HEK293T (cell line): ENCODE measurements around the gene PNPO.

ENCODE experiments used
- CTBP1 ChIP-seq: fragments of 450-650 bp; IDR thresholded peaks from 2 replicates; pipeline ENCODE4 v1.6.1; 2016; ENCODE audit warnings: borderline replicate concordance
- ELF4 ChIP-seq: fragments of 450-650 bp; IDR thresholded peaks from 2 replicates; pipeline ENCODE4 v1.6.1; 2017; ENCODE audit warnings: antibody characterized with exemption
- FOXA1 ChIP-seq: fragments of 450-650 bp; IDR thresholded peaks from 2 replicates; pipeline ENCODE4 v1.6.1; 2016; ENCODE audit warnings: mild to moderate bottlenecking
- FOXK2 ChIP-seq: fragments of 450-650 bp; IDR thresholded peaks from 2 replicates; pipeline ENCODE4 v1.6.1; 2016; ENCODE audit warnings: mild to moderate bottlenecking
- FOXM1 ChIP-seq: fragments of 450-650 bp; IDR thresholded peaks from 2 replicates; pipeline ENCODE4 v1.6.1; 2017; ENCODE audit warnings: mild to moderate bottlenecking, borderline replicate concordance
- HDGF ChIP-seq: fragments of 450-650 bp; IDR thresholded peaks from 2 replicates; pipeline ENCODE4 v1.6.1; 2017; ENCODE audit warnings: antibody characterized with exemption, borderline replicate concordance
- L3MBTL2 ChIP-seq: fragments of 450-650 bp; conservative IDR thresholded peaks from 2 replicates; pipeline ENCODE4 v1.6.1; 2016; ENCODE audit warnings: mild to moderate bottlenecking
- NFRKB ChIP-seq: fragments of 450-650 bp; IDR thresholded peaks from 2 replicates; pipeline ENCODE4 v1.6.1; 2016; ENCODE audit warnings: mild to moderate bottlenecking, moderate library complexity
- SP1 ChIP-seq: fragments of 450-650 bp; IDR thresholded peaks from 2 replicates; pipeline ENCODE4 v1.6.1; 2017
- SUZ12 ChIP-seq: fragments of 450-650 bp; IDR thresholded peaks from 2 replicates; pipeline ENCODE4 v1.6.1; 2016; ENCODE audit warnings: mild to moderate bottlenecking
- TARDBP ChIP-seq: fragments of 450-650 bp; IDR thresholded peaks from 2 replicates; pipeline ENCODE4 v1.6.1; 2016
- TF ChIP-seq, protein P1 (sequence below): fragments of 450-650 bp; IDR thresholded peaks from 2 replicates; pipeline ENCODE4 v1.6.1; 2016

DNA sequence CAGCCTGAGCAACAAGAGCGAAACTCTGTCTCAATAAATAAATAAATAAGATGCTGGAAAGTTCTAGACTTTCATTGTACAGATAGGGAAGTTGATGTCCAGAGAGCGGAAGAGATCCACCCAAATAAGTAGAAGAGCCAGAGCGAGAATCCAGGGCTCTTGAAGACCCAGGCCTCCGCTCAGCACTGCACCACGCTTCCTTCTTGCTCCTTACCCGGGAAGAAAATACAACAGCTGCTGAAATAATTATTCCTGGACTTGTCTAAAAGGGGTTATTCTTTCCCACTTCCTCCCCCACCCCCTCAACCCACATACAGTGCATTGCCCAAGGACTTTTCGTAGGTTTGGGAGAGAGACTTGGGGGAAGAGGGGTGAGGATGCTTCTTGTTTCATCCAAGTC lies 56.2 kb downstream of the PNPO start:
- TF ChIP-seq CTBP1 (no peak), NFRKB (no peak), FOXA1 (no peak), SP1 (no peak), SUZ12 (no peak), TARDBP (no peak), HDGF (no peak), FOXM1 (no peak), ELF4 (no peak), FOXK2 (no peak), L3MBTL2 (no peak)
- TF ChIP-seq, protein P1, sequence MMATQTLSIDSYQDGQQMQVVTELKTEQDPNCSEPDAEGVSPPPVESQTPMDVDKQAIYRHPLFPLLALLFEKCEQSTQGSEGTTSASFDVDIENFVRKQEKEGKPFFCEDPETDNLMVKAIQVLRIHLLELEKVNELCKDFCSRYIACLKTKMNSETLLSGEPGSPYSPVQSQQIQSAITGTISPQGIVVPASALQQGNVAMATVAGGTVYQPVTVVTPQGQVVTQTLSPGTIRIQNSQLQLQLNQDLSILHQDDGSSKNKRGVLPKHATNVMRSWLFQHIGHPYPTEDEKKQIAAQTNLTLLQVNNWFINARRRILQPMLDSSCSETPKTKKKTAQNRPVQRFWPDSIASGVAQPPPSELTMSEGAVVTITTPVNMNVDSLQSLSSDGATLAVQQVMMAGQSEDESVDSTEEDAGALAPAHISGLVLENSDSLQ = no peak
